ENCODE results near the gene SIRT4.

DNA sequence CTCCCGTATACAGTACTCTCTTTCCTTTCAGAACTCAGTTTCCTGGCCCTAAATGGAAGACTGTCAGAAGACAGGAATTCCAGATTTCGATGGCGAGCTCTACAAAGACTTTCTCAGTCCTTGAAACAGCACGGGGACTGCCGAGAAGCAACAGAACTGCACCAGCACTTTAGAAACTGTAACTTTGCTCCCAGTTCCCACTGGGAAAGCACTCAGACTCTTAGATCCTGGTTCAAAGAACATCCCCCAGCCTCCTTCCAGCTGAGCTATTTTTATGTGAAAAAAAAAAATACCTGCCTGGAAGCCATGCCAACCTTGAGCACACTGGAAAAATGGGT lies 38.4 kb upstream of the SIRT4 start:
- TF ChIP-seq EZH2 (IDR thresholded peaks at IDR 0.05; ENCODE audit: low read length, unreplicated experiment) (no peak), EZH2phosphoT487 (IDR thresholded peaks at IDR 0.05; ENCODE audit: borderline replicate concordance, low read length) (no peak)
- TF ChIP-seq, protein P1, sequence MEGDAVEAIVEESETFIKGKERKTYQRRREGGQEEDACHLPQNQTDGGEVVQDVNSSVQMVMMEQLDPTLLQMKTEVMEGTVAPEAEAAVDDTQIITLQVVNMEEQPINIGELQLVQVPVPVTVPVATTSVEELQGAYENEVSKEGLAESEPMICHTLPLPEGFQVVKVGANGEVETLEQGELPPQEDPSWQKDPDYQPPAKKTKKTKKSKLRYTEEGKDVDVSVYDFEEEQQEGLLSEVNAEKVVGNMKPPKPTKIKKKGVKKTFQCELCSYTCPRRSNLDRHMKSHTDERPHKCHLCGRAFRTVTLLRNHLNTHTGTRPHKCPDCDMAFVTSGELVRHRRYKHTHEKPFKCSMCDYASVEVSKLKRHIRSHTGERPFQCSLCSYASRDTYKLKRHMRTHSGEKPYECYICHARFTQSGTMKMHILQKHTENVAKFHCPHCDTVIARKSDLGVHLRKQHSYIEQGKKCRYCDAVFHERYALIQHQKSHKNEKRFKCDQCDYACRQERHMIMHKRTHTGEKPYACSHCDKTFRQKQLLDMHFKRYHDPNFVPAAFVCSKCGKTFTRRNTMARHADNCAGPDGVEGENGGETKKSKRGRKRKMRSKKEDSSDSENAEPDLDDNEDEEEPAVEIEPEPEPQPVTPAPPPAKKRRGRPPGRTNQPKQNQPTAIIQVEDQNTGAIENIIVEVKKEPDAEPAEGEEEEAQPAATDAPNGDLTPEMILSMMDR (conservative IDR thresholded peaks at IDR 0.05; ENCODE audit: low read depth, low read length), result no peak

Data from PC-3 (cell line).